Bronchial epithelial cell (primary cell): Measurements from ENCODE around the gene TOMM7. TPM values are rescaled to one million over a fixed set of nuclear protein-coding genes. Genes with fewer than 3 reads are reported as not detected.

Experiments used
- DNase-seq: peaks from one replicate; pipeline ENCODE4 v3.0.0-alpha.2; 2010; ENCODE audit warnings: low read depth
- FAIRE-seq: peaks from 2 replicates; lab custom pipeline; 2011; peaks lifted over from hg19 to GRCh38; lab: Jason Lieb, UNC
- H3K27me3 ChIP-seq: 2 replicates; pipeline ENCODE4 v1.5.1; 2011; ENCODE audit warnings: low read length; ENCODE audit not compliant: control insufficient read depth, insufficient read depth
- H3K36me3 ChIP-seq: 2 replicates; pipeline ENCODE4 v1.5.1; 2011; ENCODE audit warnings: low read length; ENCODE audit not compliant: control insufficient read depth, insufficient read depth
- H3K4me3 ChIP-seq: 2 replicates; pipeline ENCODE4 v1.5.1; 2011; ENCODE audit warnings: mild to moderate bottlenecking, low read depth, low read length, control low read depth
- total RNA-seq: library from RNA; depleted of rRNA; stranded (reverse); fragments of >200 nt; gene quantifications from 2 replicates; pipeline ENCODE4 v1.2.1, GENCODE V29; 2014
- TF ChIP-seq, protein P1 (sequence below): IDR thresholded peaks from 2 replicates; pipeline ENCODE4 v1.5.1; 2011; ENCODE audit warnings: mild to moderate bottlenecking, moderate library complexity, low read length, control low read depth, inconsistent platforms; ENCODE audit not compliant: insufficient read depth, severe bottlenecking

TOMM7 gene
- total RNA-seq, 1 donor from 2014 or later: 233 TPM

DNA sequence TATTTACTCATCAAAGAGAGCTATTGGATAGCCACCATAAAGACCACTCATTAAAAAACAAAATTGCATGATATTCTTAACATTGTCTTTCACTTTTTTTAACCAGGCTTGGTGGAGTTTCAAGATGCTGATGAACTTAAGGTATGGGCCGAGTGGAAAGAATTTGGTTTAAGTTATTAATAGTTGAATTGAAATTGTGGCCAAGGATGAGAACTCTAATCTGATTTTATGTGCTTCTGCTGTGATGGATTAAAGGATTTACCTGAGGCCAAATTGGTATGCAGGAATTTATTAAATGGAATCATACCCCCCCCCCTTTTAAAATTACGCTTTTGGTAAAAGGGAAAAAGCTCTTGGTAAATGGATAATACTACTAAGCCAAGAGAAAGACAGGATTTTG is 33.8 kb upstream of the TOMM7 start:
- FAIRE-seq: no peak
- TF ChIP-seq, protein P1, sequence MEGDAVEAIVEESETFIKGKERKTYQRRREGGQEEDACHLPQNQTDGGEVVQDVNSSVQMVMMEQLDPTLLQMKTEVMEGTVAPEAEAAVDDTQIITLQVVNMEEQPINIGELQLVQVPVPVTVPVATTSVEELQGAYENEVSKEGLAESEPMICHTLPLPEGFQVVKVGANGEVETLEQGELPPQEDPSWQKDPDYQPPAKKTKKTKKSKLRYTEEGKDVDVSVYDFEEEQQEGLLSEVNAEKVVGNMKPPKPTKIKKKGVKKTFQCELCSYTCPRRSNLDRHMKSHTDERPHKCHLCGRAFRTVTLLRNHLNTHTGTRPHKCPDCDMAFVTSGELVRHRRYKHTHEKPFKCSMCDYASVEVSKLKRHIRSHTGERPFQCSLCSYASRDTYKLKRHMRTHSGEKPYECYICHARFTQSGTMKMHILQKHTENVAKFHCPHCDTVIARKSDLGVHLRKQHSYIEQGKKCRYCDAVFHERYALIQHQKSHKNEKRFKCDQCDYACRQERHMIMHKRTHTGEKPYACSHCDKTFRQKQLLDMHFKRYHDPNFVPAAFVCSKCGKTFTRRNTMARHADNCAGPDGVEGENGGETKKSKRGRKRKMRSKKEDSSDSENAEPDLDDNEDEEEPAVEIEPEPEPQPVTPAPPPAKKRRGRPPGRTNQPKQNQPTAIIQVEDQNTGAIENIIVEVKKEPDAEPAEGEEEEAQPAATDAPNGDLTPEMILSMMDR: no peak
- Histone ChIP-seq H3K36me3 (no peaks in the 10 kb centered on the region), H3K4me3 (no peak overlapping the region), H3K27me3 (no peaks in the 10 kb centered on the region)
- no peak for DNase-seq

DNA sequence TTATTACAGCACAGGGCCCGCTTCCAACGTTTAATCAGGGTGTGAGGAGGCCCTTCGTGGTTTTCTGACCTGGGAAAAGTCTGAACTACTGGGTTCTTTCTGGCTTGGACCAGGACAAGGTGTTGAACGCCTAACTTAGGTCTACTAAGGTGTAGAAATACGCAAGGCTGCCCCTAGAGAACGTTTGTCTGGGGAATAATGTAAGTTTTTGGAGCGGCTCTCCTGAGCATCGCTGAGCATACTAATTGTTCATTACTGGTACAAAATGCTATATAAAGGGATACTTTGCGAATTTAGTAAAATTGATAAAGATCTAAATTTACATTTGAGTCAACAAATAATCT is 32.4 kb upstream of the TOMM7 start:
- TF ChIP-seq, protein P1: no peak
- H3K36me3 ChIP-seq: no peaks in the 10 kb centered on the region
- DNase-seq (no peak), FAIRE-seq (no peak)
- no peaks in the 10 kb centered on the region for H3K27me3 ChIP-seq
- peak overlapping the region; percentile 79 for H3K4me3 ChIP-seq

DNA sequence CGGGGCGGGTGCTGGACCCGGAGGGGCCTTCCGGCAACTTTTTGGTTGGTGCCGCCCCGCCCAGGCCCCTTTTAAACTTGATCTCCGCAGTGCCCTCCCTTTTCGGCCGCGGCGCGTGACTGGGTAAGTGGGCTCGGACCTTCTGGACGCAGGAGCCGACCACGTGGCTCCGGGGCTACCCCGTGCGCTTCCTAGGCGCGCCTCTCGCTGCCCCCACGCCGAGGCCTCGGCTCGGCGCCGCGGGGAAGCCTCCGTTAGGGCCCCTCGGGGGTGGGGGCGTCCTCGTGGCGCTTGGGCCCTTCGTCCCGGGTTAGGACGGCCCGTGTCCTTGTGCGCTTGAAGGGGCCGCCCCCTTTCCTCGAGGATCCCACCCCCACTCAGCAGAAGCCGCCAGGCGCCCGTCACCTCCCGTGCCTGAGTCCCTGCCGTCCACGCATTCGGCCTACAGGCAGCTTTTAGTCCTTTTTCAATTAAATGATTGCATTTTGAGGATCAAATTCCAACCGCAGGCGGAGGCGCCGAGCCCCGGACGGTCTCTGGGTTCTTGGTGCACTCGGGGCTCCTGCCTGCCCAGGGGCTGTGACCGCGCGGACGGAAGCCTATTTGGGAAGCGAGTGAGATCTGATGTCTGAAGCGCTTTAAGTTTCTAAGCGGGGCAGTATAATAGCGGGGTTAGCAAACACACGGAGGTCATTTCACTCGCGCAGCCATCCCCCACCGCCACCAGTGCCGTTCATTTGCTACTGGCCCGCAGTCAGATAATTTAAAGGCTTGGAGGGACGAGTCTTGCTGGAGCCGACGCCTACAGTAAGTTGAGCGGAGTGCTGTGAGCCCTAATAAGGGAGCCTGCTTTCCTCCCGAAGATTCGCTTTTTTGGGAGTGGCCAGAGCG is 31.8 kb upstream of the TOMM7 start:
- Histone ChIP-seq H3K36me3 (no peaks in the 10 kb centered on the region), H3K27me3 (no peaks in the 10 kb centered on the region), H3K4me3 (peak overlapping the region; percentile 79)
- DNase-seq (peak; percentile 51), FAIRE-seq (no peak)
- TF ChIP-seq, protein P1: no peak

DNA sequence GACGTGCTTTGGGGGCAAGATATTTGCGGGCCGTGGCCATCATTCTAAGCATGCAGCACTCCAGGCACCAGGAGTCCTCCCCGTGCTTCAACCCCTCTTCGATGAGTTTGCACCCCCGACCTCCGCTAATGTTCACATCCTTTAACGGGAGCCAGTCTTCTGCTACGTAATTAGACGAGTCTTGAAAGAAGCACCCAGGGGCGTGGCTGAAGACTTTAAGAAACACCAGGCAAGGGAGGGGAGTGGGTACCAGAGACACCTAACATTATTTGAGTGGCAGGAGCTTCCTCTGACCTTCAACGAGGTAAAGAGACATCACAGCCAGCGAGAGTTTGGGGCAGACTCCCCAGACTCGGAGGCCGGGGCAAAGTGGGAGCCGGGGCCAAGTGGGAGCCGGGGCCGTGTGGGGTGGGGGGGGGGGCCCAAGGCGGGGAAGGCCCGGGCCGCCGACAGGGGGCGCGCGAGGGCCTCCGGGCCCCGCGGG is 31.1 kb upstream of the TOMM7 start:
- Histone ChIP-seq H3K27me3 (no peaks in the 10 kb centered on the region), H3K36me3 (no peaks in the 10 kb centered on the region), H3K4me3 (peak overlapping the region; percentile 79)
- no peak for DNase-seq
- no peak for FAIRE-seq
- TF ChIP-seq, protein P1: peak; percentile 50

DNA sequence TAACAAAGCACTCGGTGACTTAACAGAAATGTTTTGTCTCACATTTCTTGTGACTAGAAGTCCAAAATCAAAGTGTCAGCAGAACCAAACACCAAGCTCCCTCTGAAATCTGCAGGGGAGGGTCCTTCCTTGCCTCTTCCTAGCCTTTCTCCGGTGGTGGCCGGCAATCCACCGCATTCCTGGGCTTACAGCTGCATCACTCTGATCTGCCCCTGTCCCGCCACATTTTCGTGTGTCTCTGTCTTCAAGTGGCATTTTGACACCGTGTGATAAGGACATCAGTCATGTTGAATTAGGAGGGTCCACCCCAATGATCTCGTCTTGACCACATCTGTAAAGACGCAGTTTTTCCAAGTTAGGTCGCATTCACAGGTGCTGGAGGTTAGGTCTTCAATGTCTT is 30.5 kb upstream of the TOMM7 start:
- DNase-seq: no peak
- H3K4me3 ChIP-seq: no peak overlapping the region
- FAIRE-seq: no peak
- TF ChIP-seq, protein P1: no peak
- no peaks in the 10 kb centered on the region for H3K36me3 ChIP-seq
- H3K27me3 ChIP-seq: no peaks in the 10 kb centered on the region
